Lower lobe of right lung (tissue), 2 donors: Measurements from ENCODE around the gene LDHA. TPM values are rescaled to one million over a fixed set of nuclear protein-coding genes. Genes with fewer than 3 reads are reported as not detected.

Experiments
- ATAC-seq, 2 donors: fragments of 200-7000 bp; cut with Tn5 transposase; one replicate each; pipeline ENCODE4 v1.9.1; 2020 to 2022; ENCODE audit warnings: mild to moderate bottlenecking in 2 of 2, moderate library complexity in 2 of 2
- DNase-seq: peaks from one replicate; pipeline ENCODE4 v3.0.0-alpha.2; 2020
- H3K27ac ChIP-seq: fragments of 200-600 bp; one replicate; pipeline ENCODE4 v1.8.0; 2022
- H3K27me3 ChIP-seq: fragments of 200-600 bp; one replicate; pipeline ENCODE4 v1.8.0; 2022; ENCODE audit warnings: low read depth
- H3K36me3 ChIP-seq: fragments of 200-600 bp; one replicate; pipeline ENCODE4 v1.8.0; 2022; ENCODE audit warnings: mild to moderate bottlenecking
- H3K4me1 ChIP-seq: fragments of 200-600 bp; one replicate; pipeline ENCODE4 v1.8.0; 2022
- H3K4me3 ChIP-seq: fragments of 200-600 bp; one replicate; pipeline ENCODE4 v1.8.0; 2022; ENCODE audit warnings: mild to moderate bottlenecking
- H3K9me3 ChIP-seq: fragments of 200-600 bp; one replicate; pipeline ENCODE4 v1.8.0; 2022
- CTCF ChIP-seq: fragments of 200-600 bp; IDR thresholded peaks from one replicate; pipeline ENCODE4 v1.8.0; 2022; ENCODE audit warnings: antibody characterized with exemption, mild to moderate bottlenecking
- intact Hi-C: fragments of 100-400 bp; cut with DNase I; formaldehyde crosslinking; loops from one replicate; pipeline ENCODE4 v1.11.0; 2022
- total RNA-seq: library from RNA; stranded (reverse); fragmentation: NEBNext Ultra II Directional; extraction: Animal tissue kit (Norgen Biotek cat#: 25700); gene quantifications from one replicate; pipeline ENCODE4 v1.2.1, GENCODE V29; 2021
- donor health status: DM: no; HTN: yes; CAD: no; lungs with severe emphysema.

LDHA gene
- total RNA-seq, 1 donor from 2014 or later, result 251 TPM

GRCh38 chr11:18364495-18365073 lies 29.8 kb upstream of the LDHA start:
- Histone ChIP-seq H3K4me3 (no peak overlapping the region), H3K27me3 (no peaks in the 10 kb centered on the region), H3K27ac (no peak overlapping the region), H3K9me3 (no peaks in the 10 kb centered on the region), H3K36me3 (peaks cover 81% of the 10 kb centered on the region), H3K4me1 (no peaks in the 10 kb centered on the region)
- no peak for TF ChIP-seq CTCF
- DNase-seq (no peak), ATAC-seq (no peak)
- intact Hi-C loops, result no loop called here

GRCh38 chr11:18365741-18366140 lies 28.6 kb upstream of the LDHA start:
- Histone ChIP-seq H3K27ac (no peak overlapping the region), H3K9me3 (no peaks in the 10 kb centered on the region), H3K4me1 (no peaks in the 10 kb centered on the region), H3K4me3 (no peak overlapping the region), H3K36me3 (peaks cover 69% of the 10 kb centered on the region), H3K27me3 (no peaks in the 10 kb centered on the region)
- no peak for DNase-seq
- no peak for ATAC-seq
- no peak for TF ChIP-seq CTCF
- intact Hi-C loops, result no loop called here

GRCh38 chr11:18366286-18366685 lies 28.1 kb upstream of the LDHA start:
- intact Hi-C loops, result no loop called here
- H3K27me3 ChIP-seq, result no peaks in the 10 kb centered on the region
- H3K4me1 ChIP-seq, result no peaks in the 10 kb centered on the region
- DNase-seq, result no peak
- no peak overlapping the region for H3K27ac ChIP-seq
- H3K36me3 ChIP-seq, result peaks cover 64% of the 10 kb centered on the region
- no peak for ATAC-seq
- H3K4me3 ChIP-seq, result no peak overlapping the region
- no peaks in the 10 kb centered on the region for H3K9me3 ChIP-seq
- no peak for TF ChIP-seq CTCF

- H3K27me3 ChIP-seq, result no peaks in the 10 kb centered on the region
- no peak for TF ChIP-seq CTCF
- ATAC-seq, result no peak
- DNase-seq, result no peak
- intact Hi-C loops, result no loop called here
- peaks cover 52% of the 10 kb centered on the region for H3K36me3 ChIP-seq
- H3K4me3 ChIP-seq, result no peak overlapping the region
- H3K4me1 ChIP-seq, result no peaks in the 10 kb centered on the region
- H3K27ac ChIP-seq, result no peak overlapping the region
- no peaks in the 10 kb centered on the region for H3K9me3 ChIP-seq
Observed at GRCh38 chr11:18367431-18367830, 26.9 kb upstream of the LDHA start.

- ATAC-seq (no peak), DNase-seq (no peak)
- H3K27ac ChIP-seq, result no peak overlapping the region
- no peaks in the 10 kb centered on the region for H3K27me3 ChIP-seq
- intact Hi-C loops, result no loop called here
- no peak overlapping the region for H3K4me3 ChIP-seq
- H3K9me3 ChIP-seq, result no peaks in the 10 kb centered on the region
- no peaks in the 10 kb centered on the region for H3K4me1 ChIP-seq
- TF ChIP-seq CTCF, result no peak
- peaks cover 45% of the 10 kb centered on the region for H3K36me3 ChIP-seq
Observed at GRCh38 chr11:18368221-18368620, 26.1 kb upstream of the LDHA start.

- no peak for DNase-seq
- no peaks in the 10 kb centered on the region for H3K4me1 ChIP-seq
- no peak overlapping the region for H3K27ac ChIP-seq
- no peak for TF ChIP-seq CTCF
- H3K36me3 ChIP-seq, result peaks cover 33% of the 10 kb centered on the region
- H3K27me3 ChIP-seq, result no peaks in the 10 kb centered on the region
- ATAC-seq, result no peak
- H3K4me3 ChIP-seq, result no peak overlapping the region
- no peaks in the 10 kb centered on the region for H3K9me3 ChIP-seq
- intact Hi-C loops, result no loop called here
Observed at GRCh38 chr11:18369398-18369797, 25.0 kb upstream of the LDHA start.
